Epithelial cell of proximal tubule (primary cell): Measurements from ENCODE around the gene SLC6A18. TPM values are rescaled to one million over a fixed set of nuclear protein-coding genes. Genes with fewer than 3 reads are reported as not detected.

Experiments used
- DNase-seq: peaks from one replicate; pipeline ENCODE4 v3.0.0-alpha.2; 2011; ENCODE audit warnings: low read depth
- H3K4me3 ChIP-seq: 2 replicates; pipeline ENCODE4 v1.5.1; 2011; ENCODE audit warnings: low read depth, mild to moderate bottlenecking, low read length
- CTCF ChIP-seq: conservative IDR thresholded peaks from 2 replicates; pipeline ENCODE4 v1.5.1; 2012; ENCODE audit warnings: low read depth, mild to moderate bottlenecking, low read length
- total RNA-seq: library from RNA; depleted of rRNA; stranded (reverse); fragments of >200 nt; gene quantifications from 2 replicates; pipeline ENCODE4 v1.2.3, GENCODE V29; 2015

The SLC6A18 gene
- total RNA-seq, 1 donor from 2014 or later, result not detected

GRCh38 chr5:1187950-1188334 lies 37.2 kb upstream of the SLC6A18 start:
- H3K4me3 ChIP-seq, result no peak overlapping the region
- no peak for TF ChIP-seq CTCF
- no peak for DNase-seq

- no peak overlapping the region for H3K4me3 ChIP-seq
- no peak for DNase-seq
- TF ChIP-seq CTCF, result no peak
Measured at GRCh38 chr5:1188464-1188863, 36.7 kb upstream of the SLC6A18 start.

GRCh38 chr5:1189269-1189668 lies 35.9 kb upstream of the SLC6A18 start:
- H3K4me3 ChIP-seq, result no peak overlapping the region
- DNase-seq, result no peak
- no peak for TF ChIP-seq CTCF

GRCh38 chr5:1190278-1190677 lies 34.9 kb upstream of the SLC6A18 start:
- no peak overlapping the region for H3K4me3 ChIP-seq
- DNase-seq, result no peak
- TF ChIP-seq CTCF, result no peak

- DNase-seq, result no peak
- TF ChIP-seq CTCF, result no peak
- H3K4me3 ChIP-seq, result no peak overlapping the region
Measured at GRCh38 chr5:1190837-1191239, 34.3 kb upstream of the SLC6A18 start.

- DNase-seq, result no peak
- no peak for TF ChIP-seq CTCF
- H3K4me3 ChIP-seq, result no peak overlapping the region
Measured at GRCh38 chr5:1192971-1193590, 32.1 kb upstream of the SLC6A18 start.

GRCh38 chr5:1193591-1193985 lies 31.6 kb upstream of the SLC6A18 start:
- no peak for DNase-seq
- no peak for TF ChIP-seq CTCF
- H3K4me3 ChIP-seq, result no peak overlapping the region
